Fibroblast of skin of left quadriceps (primary cell): ENCODE results near the gene HTR2A.
"Not testable (repeated sequence)": the region's sequence is repeated elsewhere in the genome, so short reads cannot be mapped to it uniquely, and the experiment has no call there.

Source experiments
- DNase-seq, 2 experiments: peaks; one replicate each; pipeline ENCODE4 v3.0.0-alpha.2; 2013; ENCODE audit warnings: low read depth in 2 of 2

HTR2A gene

DNA sequence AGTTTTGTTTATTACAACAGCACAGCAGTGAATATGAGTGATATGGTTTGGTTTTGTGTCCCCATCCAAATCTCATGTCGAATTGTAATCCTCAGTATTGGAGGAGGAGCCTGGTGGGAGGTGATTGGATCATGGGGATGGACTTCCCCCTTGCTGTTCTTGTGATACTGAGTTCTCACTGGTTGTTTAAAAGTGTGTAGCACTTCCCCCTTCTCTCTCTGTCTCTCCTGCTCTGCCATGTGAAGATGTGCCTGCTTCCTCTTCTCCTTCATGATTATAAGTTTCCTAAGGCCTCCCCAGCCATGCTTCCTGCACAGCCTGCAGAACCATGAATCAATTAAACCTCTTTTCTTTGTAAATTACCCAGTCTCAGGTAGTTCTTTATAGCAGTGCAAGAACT is 91.9 kb downstream of the HTR2A start:
- not testable (repeated sequence) for DNase-seq

DNA sequence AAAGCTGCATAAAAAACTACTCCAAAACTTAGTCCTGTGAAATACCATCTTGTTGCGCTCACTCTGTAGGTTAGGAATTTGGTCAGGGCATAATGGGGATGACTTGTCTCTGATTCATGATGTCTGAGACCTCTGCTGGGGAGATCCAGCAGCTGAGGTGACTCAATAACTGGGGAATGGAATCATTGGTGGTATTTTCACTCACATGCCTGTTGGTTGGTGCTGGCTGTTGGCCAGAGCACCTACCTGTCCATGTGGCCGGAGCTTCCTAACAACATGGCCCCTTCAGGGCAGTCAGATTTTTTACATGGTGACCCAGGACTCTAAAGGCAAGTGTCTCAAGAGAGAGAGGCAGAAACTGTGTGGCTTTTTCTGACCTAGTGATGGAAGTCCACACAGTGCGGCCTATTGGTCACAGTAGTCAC is 92.5 kb downstream of the HTR2A start:
- DNase-seq = peak; percentile 84 to 87

DNA sequence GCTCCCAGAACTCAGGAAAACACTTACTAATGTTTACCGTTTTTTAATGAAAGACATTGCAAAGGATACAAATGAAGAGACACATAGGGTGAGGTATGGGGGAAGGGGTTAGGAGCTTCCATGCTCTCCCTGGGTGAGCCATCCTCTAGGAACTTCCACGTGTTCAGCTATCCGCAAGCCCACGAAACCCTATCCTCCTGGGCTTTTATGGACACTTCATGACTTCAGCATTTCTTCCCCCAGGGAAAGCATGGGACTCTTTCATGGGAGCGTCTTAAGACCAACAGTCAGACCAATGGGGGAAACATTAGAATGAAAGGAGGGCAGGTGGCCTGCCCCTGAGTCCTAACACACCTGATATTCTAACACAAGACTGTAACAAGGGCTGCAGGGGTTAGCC is 93.3 kb downstream of the HTR2A start:
- DNase-seq = no peak

DNA sequence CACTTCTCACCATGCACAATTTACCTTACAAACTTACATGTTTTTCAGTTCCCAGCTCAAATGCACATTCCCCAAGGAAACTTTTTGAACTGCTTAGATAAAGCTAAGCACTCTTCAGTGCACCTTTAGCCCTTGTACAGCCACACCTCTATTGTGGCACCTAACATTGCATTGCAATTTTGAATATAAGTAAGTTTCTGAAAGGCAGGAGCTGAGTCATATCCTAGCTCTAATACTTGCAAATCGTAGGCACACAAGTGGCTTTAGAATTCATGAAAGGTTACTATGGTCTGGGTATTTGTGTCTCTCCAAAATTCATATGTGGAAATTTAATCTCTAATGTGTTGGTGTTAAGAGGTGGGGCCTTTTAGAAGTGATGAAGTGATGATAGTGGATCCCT is 95.0 kb downstream of the HTR2A start:
- DNase-seq = no peak

DNA sequence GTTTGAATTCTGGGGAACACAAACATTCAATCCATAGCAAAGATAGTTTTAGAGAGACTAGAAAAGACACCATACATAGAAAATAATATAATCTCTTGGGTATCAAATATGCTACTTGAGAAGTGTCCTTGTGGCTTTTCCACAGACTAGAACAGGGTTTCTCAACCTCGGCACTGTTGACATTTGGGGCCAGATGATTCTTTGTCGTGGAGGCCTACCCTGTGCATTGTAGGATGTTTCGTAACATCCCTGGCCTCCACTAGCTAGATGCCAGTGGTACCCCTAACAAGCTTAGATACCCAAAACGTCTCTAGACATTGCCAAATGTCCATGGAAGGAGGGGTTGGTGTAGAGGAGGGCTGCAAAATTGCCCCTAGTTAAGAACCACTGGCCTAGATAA is 97.7 kb downstream of the HTR2A start:
- DNase-seq = no peak

DNA sequence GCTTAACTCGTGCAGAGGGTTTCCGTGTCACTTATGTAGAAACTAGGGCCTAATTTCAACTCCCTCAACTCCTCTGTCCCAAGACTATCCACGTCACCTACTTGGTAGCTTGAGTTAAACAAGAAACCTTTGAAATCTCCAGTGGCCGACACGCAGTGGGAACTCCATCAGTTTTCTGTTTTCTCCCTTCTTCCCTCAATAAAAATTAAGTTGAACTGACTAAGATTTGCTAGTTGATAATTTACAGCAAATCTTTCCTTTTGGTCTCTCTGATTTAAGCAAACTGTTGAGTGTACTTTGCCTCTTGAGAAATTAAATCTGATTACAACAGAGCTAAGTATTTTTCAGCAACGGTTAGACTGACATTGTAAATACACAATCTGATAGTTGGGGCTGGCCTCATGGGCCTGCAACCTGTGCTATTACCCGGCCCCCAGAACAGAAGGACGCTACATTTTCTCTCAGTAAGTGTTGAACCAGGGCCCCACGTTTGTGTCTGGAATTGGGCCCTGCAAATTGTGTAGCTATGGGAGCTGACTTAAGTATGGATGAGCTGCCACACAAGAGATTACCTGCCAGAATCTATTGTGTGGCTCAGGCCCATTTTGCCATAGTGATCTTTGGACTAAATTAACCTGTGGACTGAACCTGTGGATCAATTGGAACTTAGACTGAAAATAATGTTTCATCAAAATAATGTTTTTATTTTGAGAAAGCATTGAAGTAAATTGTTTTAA is 99.2 kb downstream of the HTR2A start:
- no peak for DNase-seq

DNA sequence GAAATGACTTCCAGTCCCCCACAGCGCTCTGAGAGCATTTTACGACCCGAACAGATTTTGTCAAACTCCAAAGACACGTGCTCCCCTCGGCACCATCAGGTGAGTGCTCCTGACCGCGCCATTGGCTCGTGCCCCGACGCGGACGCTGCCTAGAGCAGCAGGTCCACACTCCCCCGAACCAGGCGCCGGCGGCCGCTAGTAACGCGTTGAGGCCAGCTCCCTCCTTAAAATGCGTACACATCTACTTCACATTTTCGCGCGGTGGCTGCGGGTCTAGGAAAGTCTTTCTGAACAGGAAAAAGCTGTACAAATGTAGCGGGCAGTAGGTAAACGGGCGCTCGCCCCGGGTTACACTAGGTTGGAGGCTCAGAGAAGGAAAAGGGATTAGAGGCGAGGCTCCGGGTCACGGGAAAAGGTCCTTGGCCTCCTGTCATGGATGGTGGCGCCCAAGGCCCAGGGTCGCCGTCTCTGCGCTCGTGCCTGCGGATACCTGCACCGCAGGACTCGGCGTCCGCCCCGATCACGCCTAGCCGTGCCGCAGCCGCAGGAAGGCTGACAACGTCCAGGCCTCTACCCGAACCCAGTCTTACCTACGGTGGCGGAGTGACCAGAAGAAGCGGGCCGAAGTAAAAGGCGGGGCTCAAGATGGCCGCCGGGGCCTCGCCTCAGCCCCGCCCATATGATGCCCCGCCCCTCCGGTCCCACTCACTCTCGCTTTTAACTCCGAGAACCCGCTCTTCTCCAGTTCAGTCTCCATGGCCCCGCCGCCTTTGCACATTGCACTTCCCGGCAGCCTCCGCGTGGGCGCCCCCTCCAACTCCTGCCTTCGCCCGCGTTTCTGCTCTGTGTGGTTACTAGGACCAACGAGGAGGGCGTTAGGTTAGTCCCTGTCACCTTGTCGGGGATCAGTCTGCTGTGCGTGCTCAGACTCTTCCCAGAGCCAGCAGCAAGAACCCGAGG is 100.1 kb downstream of the HTR2A start, which contains the start of gene ESD:
TSS of gene ESD (minus strand) at position 647 of the 960 bp plus-strand sequence. CDS start 5,748 bp downstream, outside the sequence.
- peak; percentile 82 to 83 for DNase-seq

DNA sequence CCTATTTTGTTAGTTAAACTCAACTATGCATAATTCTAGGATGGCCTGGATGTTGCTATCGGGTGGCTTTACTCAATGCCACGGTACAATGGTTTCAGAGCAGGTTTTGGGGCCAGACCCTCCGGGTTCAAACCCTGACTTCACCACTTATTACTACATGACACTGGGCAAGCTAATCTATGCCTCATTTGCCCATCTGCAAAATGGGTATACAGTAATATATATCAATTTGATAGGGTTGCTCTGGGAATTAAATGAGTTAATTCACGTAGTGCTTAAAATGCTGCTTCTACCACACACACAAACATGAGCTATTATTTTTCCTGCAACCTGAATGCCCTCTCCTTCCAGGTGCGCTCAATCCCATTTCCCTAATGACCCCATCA is 100.7 kb downstream of the HTR2A start:
- no peak for DNase-seq

DNA sequence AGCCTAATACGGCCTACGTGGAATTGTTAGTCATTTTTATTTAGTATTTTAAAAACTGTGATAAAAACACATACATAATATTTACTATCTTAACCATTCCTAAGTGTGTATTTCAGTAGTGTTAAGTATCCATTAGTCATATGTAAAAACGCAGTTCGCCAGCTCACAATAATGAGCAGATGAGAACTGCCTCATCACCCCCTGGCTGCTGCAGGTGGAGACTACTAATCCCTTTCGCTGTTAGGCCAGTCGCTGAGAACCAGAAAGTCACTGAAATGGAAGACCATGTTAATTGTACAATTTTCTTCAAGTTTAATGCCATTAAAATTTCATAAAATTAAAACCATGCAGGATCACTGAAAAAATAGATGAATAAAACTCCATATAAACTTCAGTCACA is 101.5 kb downstream of the HTR2A start:
- DNase-seq = no peak

DNA sequence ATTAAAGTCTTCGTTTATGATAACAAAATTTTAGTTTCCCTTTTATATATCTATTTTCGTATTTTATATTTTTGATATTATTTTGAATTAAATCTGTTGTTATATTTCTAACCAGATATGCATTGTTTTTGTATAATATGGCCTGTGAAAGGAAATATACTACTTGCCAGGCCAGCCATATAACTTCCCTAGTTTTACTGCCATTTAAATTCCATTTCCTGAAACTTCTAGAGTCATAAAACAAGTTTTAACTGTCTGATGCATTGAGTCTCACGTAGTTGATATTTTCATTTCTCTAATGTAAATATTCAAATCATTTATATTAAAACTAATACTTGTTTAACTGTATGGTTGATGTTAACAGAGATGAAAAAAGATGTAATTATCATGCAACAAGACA is 113.3 kb downstream of the HTR2A start:
- no peak for DNase-seq

DNA sequence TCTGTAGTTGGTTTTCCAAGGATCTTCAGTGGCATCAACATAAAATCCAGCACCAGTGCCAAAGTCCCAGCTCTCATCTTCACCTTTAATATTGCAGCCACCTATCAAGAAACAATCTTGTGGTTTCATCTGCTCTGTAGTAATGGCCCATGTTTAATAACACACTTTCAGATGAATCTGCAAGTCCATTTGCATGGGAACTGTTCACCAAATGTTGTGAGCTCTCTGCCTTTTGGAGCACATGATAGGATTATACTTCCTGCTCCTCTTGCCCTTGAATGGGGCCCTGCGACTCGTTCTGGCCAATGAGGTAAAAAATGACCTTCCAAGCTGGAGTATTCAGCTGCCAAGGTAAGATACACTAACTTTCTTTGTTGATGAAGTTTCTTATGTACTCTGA is 114.2 kb downstream of the HTR2A start:
- no peak for DNase-seq

DNA sequence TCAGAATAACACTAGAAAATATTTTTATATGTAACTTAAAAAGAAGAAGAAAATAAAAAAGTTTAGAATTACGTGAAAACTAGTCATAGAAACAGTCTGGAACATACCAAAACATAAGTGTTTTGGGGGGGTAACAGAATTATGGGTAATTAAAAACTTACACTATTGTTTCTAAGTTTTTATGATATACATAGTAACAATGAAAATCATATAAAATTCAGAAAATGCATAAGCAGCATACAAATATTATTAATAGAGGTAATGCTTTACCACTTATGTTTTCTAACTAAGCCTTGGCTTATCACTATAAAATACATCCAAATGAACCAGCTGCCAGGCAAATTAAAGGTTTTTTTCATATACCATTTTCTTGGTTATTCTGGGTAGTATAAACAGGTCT is 114.8 kb downstream of the HTR2A start:
- DNase-seq = no peak
